Measurements from ENCODE around the gene BGLAP. TPM values are rescaled to one million over a fixed set of nuclear protein-coding genes. Genes with fewer than 3 reads are reported as not detected.

BGLAP gene
- polyA plus RNA-seq, 1 of the 3 experiments (the other 2 are of a cell fraction) = 1.1 TPM

- CTCF ChIA-PET = interaction anchor here (1.0 to 1.5 kb wide), 8 partner anchors 14 to 125 kb away, joined by 3 to 5 read pairs (median 4); partner anchors contain the start of gene PMF1
- H4K20me1 ChIP-seq (ENCODE audit: insufficient read depth) = 0 out of 2 replicates have a peak, but pooled peaks cover 4% of the 10 kb centered on the region
- peaks cover 53% of the 10 kb centered on the region for H3K79me2 ChIP-seq (ENCODE audit: insufficient read depth)
- peaks cover 9 to 21% of the 10 kb centered on the region in 2 experiments for H3K36me3 ChIP-seq (replicated peaks in 1 of 2; ENCODE audit: control insufficient read depth in 1 of 2, insufficient read depth in 2 of 2, low read length in 1 of 2)
- peak overlapping the region; percentile 69 to 78 for H3K4me3 ChIP-seq (ENCODE audit: low read depth in 2 of 2, low read length in 1 of 2)
- peak overlapping the region; percentile 92 for H3K4me2 ChIP-seq
- no peak overlapping the region; the same call in 1 of the 2 replicates for H2AFZ ChIP-seq (ENCODE audit: low read depth)
- H3F3A ChIP-seq (replicated peaks; ENCODE audit: insufficient read depth) = no peaks in the 10 kb centered on the region
- peak overlapping the region; percentile 67 to 77; a peak in 3 of 4 replicates for H3K27ac ChIP-seq (ENCODE audit: low read depth in 2 of 2, low read length in 1 of 2)
- peak overlapping the region; percentile 81 for H3K9ac ChIP-seq
- TF ChIP-seq USF2 (IDR thresholded peaks at IDR 0.05; ENCODE audit: borderline replicate concordance, low read depth, low read length) (no peak), MXI1 (IDR thresholded peaks at IDR 0.05; ENCODE audit: low read depth, low read length) (0 out of 2 replicates have a peak, but pooled peaks have one; percentile 71), USF1 (IDR thresholded peaks at IDR 0.05; ENCODE audit: borderline replicate concordance, low read depth) (peak; percentile 61; the same call in 1 of the 2 replicates)
- peak; percentile 42 for DNase-seq
- H3K9me2 ChIP-seq = no peaks in the 10 kb centered on the region
- POLR2A ChIA-PET = interaction anchor here (0.6 to 1.5 kb wide), 2 partner anchors 11 to 17 kb away, joined by 3 to 4 read pairs; no protein-coding TSS in a partner anchor
- H3K4me1 ChIP-seq (ENCODE audit: control insufficient read depth in 1 of 2, insufficient read depth in 2 of 2, low read depth in 1 of 2, low read length in 1 of 2) = peaks cover 7 to 16% of the 10 kb centered on the region in 2 experiments; a peak in 2 of 4 replicates
- no peaks in the 10 kb centered on the region for H3K9me3 ChIP-seq
- H3K27me3 ChIP-seq (ENCODE audit: insufficient read depth) = no peaks in the 10 kb centered on the region
- under 1% methylated on average over 14 of the region's 14 CpGs for WGBS (ENCODE audit: low lambda C conversion rate)
Measured at GRCh38 chr1:156194300-156194652, 47.7 kb upstream of the BGLAP start.

- Histone ChIP-seq H3F3A (replicated peaks; ENCODE audit: insufficient read depth) (no peaks in the 10 kb centered on the region), H3K4me2 (no peak overlapping the region), H3K9me3 (no peaks in the 10 kb centered on the region), H3K79me2 (ENCODE audit: insufficient read depth) (peaks cover 66% of the 10 kb centered on the region), H3K4me1 (ENCODE audit: control insufficient read depth in 1 of 2, insufficient read depth in 2 of 2, low read depth in 1 of 2, low read length in 1 of 2) (peaks cover 7 to 16% of the 10 kb centered on the region in 2 experiments; a peak in 2 of 4 replicates), H3K27me3 (ENCODE audit: insufficient read depth) (no peaks in the 10 kb centered on the region), H3K9me2 (no peaks in the 10 kb centered on the region), H3K27ac (ENCODE audit: low read depth in 2 of 2, low read length in 1 of 2) (no peak overlapping the region), H4K20me1 (ENCODE audit: insufficient read depth) (0 out of 2 replicates have a peak, but pooled peaks cover 4% of the 10 kb centered on the region), H3K9ac (no peak overlapping the region), H3K4me3 (ENCODE audit: low read depth in 2 of 2, low read length in 1 of 2) (no peak overlapping the region), H3K36me3 (replicated peaks in 1 of 2; ENCODE audit: control insufficient read depth in 1 of 2, insufficient read depth in 2 of 2, low read length in 1 of 2) (peaks cover 9 to 33% of the 10 kb centered on the region in 2 experiments), H2AFZ (ENCODE audit: low read depth) (no peak overlapping the region)
- TF ChIP-seq CHD2 (IDR thresholded peaks at IDR 0.05; ENCODE audit: low read length, partially characterized antibody) = no peak
- no peak for TF ChIP-seq REST (IDR thresholded peaks at IDR 0.05; ENCODE audit: low read depth, low read length)
- TF ChIP-seq USF2 (IDR thresholded peaks at IDR 0.05; ENCODE audit: borderline replicate concordance, low read depth, low read length) = no peak
- no peak for TF ChIP-seq IRF3 (IDR thresholded peaks at IDR 0.05; ENCODE audit: low read depth, low read length)
- TF ChIP-seq NRF1 (IDR thresholded peaks at IDR 0.05; ENCODE audit: low read depth, low read length) = no peak
- TF ChIP-seq MAX (IDR thresholded peaks at IDR 0.05; ENCODE audit: low read depth) = no peak
- no peak for TF ChIP-seq FOXM1 (IDR thresholded peaks at IDR 0.05; ENCODE audit: low read depth)
- no peak for TF ChIP-seq PBX3 (IDR thresholded peaks at IDR 0.05)
- no peak for TF ChIP-seq GATA2 (CRISPR knock-in tag; IDR thresholded peaks at IDR 0.05)
- TF ChIP-seq POLR2AphosphoS5 (IDR thresholded peaks at IDR 0.05; ENCODE audit: low read depth, low read length) = no peak
- no peak for TF ChIP-seq RFX5 (IDR thresholded peaks at IDR 0.05; ENCODE audit: low read length)
- TF ChIP-seq JUND (IDR thresholded peaks at IDR 0.05) = no peak
- no peak for DNase-seq
- 91% methylated on average over 4 of the region's 4 CpGs for WGBS (ENCODE audit: low lambda C conversion rate)
- CTCF ChIA-PET = interaction anchor here (1.1 to 1.4 kb wide), 3 partner anchors 13 to 105 kb away, joined by 3 read pairs; no protein-coding TSS in a partner anchor
- POLR2A ChIA-PET = no interaction called here
Measured at GRCh38 chr1:156195853-156196252, 46.1 kb upstream of the BGLAP start.
